T47D (cell line): ENCODE data around the gene MRPL45.

Source experiments
- DNase-seq, 2 experiments: peaks; one replicate each; pipeline versions ENCODE4 v3.0.0 to v3.0.0-alpha.2; 2011 to 2012; ENCODE audit warnings: low read depth in 1 of 2, low spot score in 1 of 2
- JUND ChIP-seq: IDR thresholded peaks from 2 replicates; pipeline ENCODE4 v1.6.1; 2012; ENCODE audit warnings: low read depth
- in situ Hi-C: cut with HindIII; loops from 2 replicates; pipeline ENCODE4 v1.10.0; 2016; ENCODE audit warnings: low sequenced_read_pairs, low pct_unique_long_range_greater_than_20kb

MRPL45 gene

DNA sequence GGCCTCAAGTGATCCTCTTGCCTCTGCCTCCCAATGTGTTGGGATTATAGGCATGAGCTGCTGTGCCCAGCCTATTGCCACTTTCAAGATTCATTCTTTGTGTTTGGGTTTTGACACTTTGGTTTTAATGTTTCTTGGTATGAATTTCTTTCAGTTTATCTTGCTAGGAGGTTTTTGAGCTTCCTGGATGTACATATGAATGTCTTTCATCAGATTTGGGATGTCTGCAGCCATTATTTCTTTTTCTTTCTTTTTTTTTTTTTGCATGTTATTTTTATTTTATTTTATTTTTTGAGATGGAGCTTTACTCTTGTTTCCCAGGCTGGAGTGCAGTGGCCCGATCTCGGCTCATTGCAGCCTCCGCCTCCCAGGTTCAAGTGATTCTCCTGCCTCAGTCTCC is 18.5 kb downstream of the MRPL45 start:
- no peak for TF ChIP-seq JUND
- in situ Hi-C loops, result no loop called here
- no peak for DNase-seq

DNA sequence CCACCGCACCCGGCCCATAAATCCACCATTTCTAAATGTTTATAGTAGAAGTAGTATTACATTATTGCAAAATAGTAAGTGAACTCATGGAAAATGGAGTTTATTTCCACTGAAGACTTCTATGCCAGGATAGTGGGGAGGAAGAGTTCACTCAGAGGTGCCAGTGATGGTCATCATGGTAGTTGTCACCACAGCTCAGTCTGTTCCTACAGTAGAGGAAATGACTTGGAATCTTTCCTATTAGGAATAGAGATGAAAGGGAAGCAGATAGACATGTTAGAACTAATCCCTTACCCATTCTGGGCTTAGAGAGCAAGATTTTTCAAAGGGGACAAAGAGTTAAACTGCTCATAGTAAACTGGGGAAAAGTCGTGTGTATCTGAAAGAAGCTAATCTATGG is 20.1 kb downstream of the MRPL45 start:
- DNase-seq, result no peak
- TF ChIP-seq JUND, result no peak

DNA sequence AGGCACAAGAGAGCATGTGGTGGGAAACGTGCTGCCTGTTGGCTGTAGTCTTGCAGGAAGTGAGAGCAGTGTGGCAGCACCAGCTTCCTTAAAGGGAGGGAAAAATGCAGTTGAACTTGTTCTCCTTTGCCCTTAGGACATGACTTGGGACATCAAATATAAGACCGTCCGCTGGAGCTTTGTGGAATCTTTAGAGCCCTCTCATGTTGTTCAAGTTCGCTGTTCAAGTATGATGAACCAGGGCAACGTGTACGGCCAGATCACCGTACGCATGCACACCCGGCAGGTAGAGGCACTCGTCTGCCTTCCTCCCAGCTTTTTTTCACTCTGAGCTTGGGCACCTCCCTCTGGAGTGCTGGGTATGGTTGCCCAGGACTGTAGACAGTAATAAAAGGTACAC is 23.5 kb downstream of the MRPL45 start:
- no peak for TF ChIP-seq JUND
- DNase-seq, result peak; percentile 80 to 100
- in situ Hi-C loops, result no loop called here

More for the DNA sequence above, 20.1 kb downstream of the MRPL45 start:
- in situ Hi-C loops, result no loop called here

DNA sequence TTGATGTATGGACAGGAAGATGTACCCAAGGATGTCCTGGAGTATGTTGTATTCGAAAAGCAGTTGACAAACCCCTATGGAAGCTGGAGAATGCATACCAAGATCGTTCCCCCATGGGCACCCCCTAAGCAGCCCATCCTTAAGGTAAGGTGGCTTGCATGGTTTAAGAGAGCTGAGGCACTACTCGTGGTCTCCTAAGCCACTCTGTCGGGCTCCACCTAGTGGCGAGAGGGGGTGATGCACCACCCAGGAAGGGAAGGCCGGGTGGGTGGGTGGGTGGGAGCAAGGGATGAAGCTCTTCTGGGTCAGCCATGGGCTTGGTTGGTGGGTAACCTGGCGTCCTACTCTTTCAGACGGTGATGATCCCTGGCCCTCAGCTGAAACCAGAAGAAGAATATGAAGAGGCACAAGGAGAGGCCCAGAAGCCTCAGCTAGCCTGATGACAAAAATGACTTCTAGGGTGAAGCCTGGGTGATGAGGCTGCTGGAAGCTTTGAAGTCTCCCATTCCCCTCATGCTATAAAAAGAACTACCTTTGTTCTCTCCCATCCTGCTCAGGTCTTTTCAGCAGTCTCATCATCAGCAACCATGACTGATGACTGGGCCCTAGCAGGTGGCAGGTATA is 25.3 kb downstream of the MRPL45 start:
- TF ChIP-seq JUND, result no peak
- in situ Hi-C loops, result no loop called here
- DNase-seq, result peak; percentile 43 to 78

GRCh38 chr17:38322897-38323296 is 25.9 kb downstream of the MRPL45 start:
- in situ Hi-C loops, result no loop called here
- no peak for TF ChIP-seq JUND
- DNase-seq, result no peak

GRCh38 chr17:38324141-38324697 is 27.3 kb downstream of the MRPL45 start:
- TF ChIP-seq JUND, result no peak
- in situ Hi-C loops, result no loop called here

DNA sequence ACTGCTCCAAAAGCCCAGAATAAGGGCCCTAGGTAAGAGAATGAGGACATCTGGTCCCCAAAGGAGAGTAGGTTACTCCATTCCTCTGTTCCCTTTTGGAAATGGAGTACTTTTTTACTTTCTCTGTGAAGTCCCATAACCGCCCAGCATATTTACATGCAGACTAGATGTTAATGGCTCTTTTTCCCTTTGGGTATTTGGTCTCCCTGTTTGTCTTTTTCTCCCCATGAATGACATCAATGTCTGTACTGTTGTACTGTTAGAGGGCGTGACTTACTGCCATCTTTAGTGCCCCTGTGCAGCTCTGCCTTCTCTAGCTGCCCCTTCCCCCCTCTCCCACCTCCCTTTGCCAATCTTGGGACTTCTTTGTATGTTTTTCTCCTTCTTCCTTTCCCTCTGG is 27.8 kb downstream of the MRPL45 start:
- no peak for TF ChIP-seq JUND
- in situ Hi-C loops, result no loop called here
- no peak for DNase-seq

More at GRCh38 chr17:38324141-38324697, 27.3 kb downstream of the MRPL45 start:
- DNase-seq, result no peak

DNA sequence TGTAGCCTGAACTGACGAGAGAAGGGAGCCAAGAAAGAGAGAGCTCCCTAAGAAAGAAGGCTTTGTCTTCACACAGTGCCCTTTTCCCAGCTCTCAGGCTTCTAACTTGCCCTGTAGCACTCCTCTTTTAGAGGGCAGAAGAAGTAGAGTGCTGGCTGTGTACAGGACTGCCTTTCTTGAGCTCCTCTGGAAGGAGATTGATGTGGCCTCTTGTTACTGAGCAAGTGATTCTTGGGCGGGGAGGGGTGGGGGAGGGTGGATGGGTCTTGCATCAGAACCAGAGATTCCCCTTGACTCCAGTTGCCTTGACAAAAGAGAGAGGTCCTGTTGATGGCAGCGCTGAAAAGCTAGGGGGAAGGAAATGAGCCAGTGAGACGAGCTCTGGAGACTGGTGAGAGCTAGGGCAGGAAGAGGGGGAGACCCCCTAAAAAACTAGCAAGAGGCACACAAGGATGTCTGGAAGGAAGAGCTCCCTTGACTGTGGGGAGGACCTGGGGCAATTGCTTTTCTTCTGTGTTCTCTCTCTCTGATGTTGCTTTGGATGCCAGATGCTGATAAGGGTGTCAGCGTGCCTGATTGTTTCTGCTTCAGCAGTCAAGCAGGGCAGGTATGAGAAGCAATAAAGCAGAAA is 28.4 kb downstream of the MRPL45 start:
- DNase-seq, result no peak
- in situ Hi-C loops, result no loop called here

DNA sequence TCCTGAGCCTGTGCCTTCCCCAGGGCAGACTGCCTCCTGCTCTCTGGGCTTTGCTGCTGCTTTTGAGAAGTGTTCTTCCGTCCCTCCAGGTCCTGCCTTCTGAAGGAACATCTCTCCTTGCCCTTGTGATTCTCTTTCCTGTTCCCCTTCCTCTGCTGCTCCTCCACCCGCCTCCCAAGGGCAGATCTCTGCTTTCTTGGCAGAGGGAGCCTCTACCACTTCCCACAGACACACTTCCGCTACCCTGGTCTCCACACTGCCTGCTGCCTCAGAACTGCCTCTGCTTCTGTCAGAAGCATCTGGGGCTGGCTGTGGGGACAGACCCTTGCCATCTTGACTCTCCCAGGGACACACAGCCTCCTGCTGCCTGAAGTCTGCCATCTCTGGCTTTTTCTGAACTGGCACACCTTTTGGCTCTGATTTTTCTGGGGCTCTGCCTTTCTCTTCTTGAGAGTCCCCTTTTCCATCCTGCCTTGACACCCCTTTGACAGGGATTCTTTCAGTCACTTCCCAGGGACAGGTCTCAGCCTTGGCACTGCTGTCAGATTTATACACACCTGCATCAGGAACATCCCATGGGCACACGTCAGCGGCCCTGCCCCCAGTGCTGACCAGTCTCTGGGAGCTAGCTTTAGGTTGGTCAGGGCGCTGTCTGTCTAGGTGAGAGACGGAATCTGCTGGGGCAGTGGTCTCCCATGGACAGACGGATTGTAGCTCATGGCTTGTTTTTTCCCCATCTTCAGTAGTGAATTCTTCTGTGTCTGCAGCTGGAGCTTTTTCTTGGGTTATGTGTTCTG is 30.2 kb downstream of the MRPL45 start:
- in situ Hi-C loops, result no loop called here
- TF ChIP-seq JUND, result no peak
- DNase-seq, result no peak

More for the DNA sequence above, 28.4 kb downstream of the MRPL45 start:
- no peak for TF ChIP-seq JUND

- in situ Hi-C loops, result no loop called here
- TF ChIP-seq JUND, result no peak
- DNase-seq, result no peak
Measured at GRCh38 chr17:38327936-38328335, 31.0 kb downstream of the MRPL45 start.

DNA sequence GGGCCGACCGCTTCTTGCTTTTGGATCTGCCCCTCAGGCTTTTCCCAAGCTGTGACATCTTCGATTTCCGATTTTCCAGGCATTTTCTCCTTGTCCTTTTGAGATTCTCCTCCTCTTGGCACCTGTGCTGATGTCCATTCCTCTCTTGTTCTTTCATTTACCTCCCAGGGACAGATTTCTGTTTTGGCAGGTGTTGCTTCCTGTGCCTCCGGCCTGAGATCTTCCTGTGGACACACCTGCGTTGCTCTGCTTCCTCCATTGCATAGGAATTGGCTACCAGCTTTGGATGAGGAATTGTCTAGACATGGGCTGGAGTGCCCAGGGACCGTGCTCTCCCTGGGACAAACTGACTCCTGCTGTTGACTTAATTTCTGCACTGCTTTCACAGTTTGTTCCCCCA is 31.7 kb downstream of the MRPL45 start:
- no peak for TF ChIP-seq JUND
- DNase-seq, result no peak
- in situ Hi-C loops, result no loop called here

- TF ChIP-seq JUND, result no peak
- in situ Hi-C loops, result no loop called here
- no peak for DNase-seq
Measured at GRCh38 chr17:38329284-38329683, 32.3 kb downstream of the MRPL45 start.
